ENCODE data around the gene USP49. TPM values are rescaled to one million over a fixed set of nuclear protein-coding genes. Genes with fewer than 3 reads are reported as not detected.

USP49 gene
- total and polyA plus RNA-seq, 10 of the 15 experiments (the other 5 are each of a cell fraction or from before 2014, with no cell fraction given), result 1.0 to 7.7 (median 4.3) TPM

DNA sequence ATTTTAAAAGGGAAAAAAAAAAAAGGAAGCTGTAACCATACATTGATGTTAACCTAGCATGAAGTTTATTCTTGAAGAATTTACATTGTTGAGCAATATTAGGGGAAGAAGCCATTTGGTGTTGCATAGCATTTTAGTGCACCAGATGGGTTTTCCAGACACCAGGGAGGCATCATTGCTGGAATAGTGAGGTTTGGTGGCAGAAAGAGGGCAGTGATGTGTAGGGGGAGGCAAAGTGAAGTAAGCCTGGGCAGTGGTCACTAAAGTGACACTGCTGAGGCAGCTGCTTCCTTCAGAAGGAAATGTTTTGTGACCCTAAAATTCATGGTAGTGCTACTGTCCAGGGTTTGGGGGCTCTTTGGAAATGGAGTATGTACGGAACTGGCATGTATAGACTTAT, 105.1 kb downstream of the USP49 start (continued):
- TF ChIP-seq SUPT20H (IDR thresholded peaks at IDR 0.05; ENCODE audit: borderline replicate concordance, control insufficient read depth, low read depth, low read length), result no peak
- no peak for TF ChIP-seq NR2C2 (IDR thresholded peaks at IDR 0.05; ENCODE audit: borderline replicate concordance, control insufficient read depth, insufficient read length, low read depth)
- no peak for TF ChIP-seq MEF2A (IDR thresholded peaks at IDR 0.05; ENCODE audit: insufficient read depth, low read depth, low read length)
- TF ChIP-seq POLR2AphosphoS5 (IDR thresholded peaks at IDR 0.05; ENCODE audit: low read length), result no peak
- no peak for TF ChIP-seq NFIC (IDR thresholded peaks at IDR 0.05; ENCODE audit: low read depth, low read length)
- TF ChIP-seq, protein P1, sequence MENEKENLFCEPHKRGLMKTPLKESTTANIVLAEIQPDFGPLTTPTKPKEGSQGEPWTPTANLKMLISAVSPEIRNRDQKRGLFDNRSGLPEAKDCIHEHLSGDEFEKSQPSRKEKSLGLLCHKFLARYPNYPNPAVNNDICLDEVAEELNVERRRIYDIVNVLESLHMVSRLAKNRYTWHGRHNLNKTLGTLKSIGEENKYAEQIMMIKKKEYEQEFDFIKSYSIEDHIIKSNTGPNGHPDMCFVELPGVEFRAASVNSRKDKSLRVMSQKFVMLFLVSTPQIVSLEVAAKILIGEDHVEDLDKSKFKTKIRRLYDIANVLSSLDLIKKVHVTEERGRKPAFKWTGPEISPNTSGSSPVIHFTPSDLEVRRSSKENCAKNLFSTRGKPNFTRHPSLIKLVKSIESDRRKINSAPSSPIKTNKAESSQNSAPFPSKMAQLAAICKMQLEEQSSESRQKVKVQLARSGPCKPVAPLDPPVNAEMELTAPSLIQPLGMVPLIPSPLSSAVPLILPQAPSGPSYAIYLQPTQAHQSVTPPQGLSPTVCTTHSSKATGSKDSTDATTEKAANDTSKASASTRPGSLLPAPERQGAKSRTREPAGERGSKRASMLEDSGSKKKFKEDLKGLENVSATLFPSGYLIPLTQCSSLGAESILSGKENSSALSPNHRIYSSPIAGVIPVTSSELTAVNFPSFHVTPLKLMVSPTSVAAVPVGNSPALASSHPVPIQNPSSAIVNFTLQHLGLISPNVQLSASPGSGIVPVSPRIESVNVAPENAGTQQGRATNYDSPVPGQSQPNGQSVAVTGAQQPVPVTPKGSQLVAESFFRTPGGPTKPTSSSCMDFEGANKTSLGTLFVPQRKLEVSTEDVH (IDR thresholded peaks at IDR 0.05; ENCODE audit: low read depth, partially characterized antibody), result no peak
- TF ChIP-seq, protein P2, sequence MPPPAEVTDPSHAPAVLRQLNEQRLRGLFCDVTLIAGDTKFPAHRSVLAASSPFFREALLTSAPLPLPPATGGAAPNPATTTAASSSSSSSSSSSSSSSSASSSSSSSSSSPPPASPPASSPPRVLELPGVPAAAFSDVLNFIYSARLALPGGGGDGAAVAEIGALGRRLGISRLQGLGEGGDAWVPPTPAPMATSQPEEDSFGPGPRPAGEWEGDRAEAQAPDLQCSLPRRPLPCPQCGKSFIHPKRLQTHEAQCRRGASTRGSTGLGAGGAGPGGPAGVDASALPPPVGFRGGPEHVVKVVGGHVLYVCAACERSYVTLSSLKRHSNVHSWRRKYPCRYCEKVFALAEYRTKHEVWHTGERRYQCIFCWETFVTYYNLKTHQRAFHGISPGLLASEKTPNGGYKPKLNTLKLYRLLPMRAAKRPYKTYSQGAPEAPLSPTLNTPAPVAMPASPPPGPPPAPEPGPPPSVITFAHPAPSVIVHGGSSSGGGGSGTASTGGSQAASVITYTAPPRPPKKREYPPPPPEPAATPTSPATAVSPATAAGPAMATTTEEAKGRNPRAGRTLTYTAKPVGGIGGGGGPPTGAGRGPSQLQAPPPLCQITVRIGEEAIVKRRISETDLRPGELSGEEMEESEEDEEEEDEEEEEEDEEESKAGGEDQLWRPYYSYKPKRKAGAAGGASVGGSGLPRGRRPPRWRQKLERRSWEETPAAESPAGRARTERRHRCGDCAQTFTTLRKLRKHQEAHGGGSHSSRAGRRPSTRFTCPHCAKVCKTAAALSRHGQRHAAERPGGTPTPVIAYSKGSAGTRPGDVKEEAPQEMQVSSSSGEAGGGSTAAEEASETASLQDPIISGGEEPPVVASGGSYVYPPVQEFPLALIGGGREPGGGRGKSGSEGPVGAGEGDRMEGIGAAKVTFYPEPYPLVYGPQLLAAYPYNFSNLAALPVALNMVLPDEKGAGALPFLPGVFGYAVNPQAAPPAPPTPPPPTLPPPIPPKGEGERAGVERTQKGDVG (CRISPR knock-in tag; IDR thresholded peaks at IDR 0.05), result no peak
- TF ChIP-seq POLR2A (IDR thresholded peaks at IDR 0.05; ENCODE audit: low read depth, low read length), result no peak
- no peak for TF ChIP-seq ZNF24 (IDR thresholded peaks at IDR 0.05)
- no peak for TF ChIP-seq SMAD1 (IDR thresholded peaks at IDR 0.05; ENCODE audit: low read depth, partially characterized antibody)
- TF ChIP-seq KAT2A (conservative IDR thresholded peaks at IDR 0.05; ENCODE audit: control insufficient read depth, low read depth, low read length), result no peak
- TF ChIP-seq, protein P3, sequence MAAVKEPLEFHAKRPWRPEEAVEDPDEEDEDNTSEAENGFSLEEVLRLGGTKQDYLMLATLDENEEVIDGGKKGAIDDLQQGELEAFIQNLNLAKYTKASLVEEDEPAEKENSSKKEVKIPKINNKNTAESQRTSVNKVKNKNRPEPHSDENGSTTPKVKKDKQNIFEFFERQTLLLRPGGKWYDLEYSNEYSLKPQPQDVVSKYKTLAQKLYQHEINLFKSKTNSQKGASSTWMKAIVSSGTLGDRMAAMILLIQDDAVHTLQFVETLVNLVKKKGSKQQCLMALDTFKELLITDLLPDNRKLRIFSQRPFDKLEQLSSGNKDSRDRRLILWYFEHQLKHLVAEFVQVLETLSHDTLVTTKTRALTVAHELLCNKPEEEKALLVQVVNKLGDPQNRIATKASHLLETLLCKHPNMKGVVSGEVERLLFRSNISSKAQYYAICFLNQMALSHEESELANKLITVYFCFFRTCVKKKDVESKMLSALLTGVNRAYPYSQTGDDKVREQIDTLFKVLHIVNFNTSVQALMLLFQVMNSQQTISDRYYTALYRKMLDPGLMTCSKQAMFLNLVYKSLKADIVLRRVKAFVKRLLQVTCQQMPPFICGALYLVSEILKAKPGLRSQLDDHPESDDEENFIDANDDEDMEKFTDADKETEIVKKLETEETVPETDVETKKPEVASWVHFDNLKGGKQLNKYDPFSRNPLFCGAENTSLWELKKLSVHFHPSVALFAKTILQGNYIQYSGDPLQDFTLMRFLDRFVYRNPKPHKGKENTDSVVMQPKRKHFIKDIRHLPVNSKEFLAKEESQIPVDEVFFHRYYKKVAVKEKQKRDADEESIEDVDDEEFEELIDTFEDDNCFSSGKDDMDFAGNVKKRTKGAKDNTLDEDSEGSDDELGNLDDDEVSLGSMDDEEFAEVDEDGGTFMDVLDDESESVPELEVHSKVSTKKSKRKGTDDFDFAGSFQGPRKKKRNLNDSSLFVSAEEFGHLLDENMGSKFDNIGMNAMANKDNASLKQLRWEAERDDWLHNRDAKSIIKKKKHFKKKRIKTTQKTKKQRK (IDR thresholded peaks at IDR 0.05; ENCODE audit: low read depth, low read length), result no peak
- TF ChIP-seq RAD51 (IDR thresholded peaks at IDR 0.05), result no peak

Data from GM12878 (cell line).